HEK293 (cell line): ENCODE measurements around the gene GPR162.

Experiments used
- CTCF ChIA-PET: fragments of 350-600 bp; formaldehyde crosslinking; extraction: SDS; loops from one replicate; lab custom pipeline; 2021; ENCODE audit warnings: antibody characterized with exemption; lab: Yijun Ruan, JAX
- POLR2A ChIA-PET: fragments of 300-600 bp; formaldehyde crosslinking; extraction: SDS; loops from one replicate; lab custom pipeline; 2020; ENCODE audit warnings: antibody characterized with exemption, inconsistent platforms; lab: Yijun Ruan, JAX
- H3K27ac ChIP-seq: fragments of 200-500 bp; sonication (Bioruptor generic); 2 replicates; pipeline ENCODE4 v1.5.1; 2014; ENCODE audit warnings: low read depth, low read length, control low read depth, inconsistent platforms; ENCODE audit errors: extremely low read depth
- H3K36me3 ChIP-seq, 2 experiments: fragments of 200-500 bp in 1 of 2; sonication (Bioruptor generic) in 1 of 2; 1 replicate in 1 of 2; 2 replicates in 1 of 2; pipeline ENCODE4 v1.5.1; 2014 to 2017; ENCODE audit warnings: inconsistent platforms in 2 of 2, low read length in 2 of 2; ENCODE audit not compliant: control insufficient read depth in 2 of 2, insufficient read depth in 1 of 2
- H3K4me1 ChIP-seq: fragments of 200-500 bp; sonication (Bioruptor generic); 2 replicates; pipeline ENCODE4 v1.5.1; 2014; ENCODE audit warnings: mild to moderate bottlenecking, low read length, inconsistent platforms; ENCODE audit not compliant: control insufficient read depth, insufficient read depth
- H3K4me3 ChIP-seq: 2 replicates; pipeline ENCODE4 v1.5.1; 2011; ENCODE audit warnings: low read depth, mild to moderate bottlenecking, control low read depth, low read length, moderate library complexity
- H3K9me3 ChIP-seq: fragments of 200-500 bp; sonication (Bioruptor generic); 2 replicates; pipeline ENCODE4 v1.5.1; 2014; ENCODE audit warnings: low read depth, low read length, inconsistent platforms; ENCODE audit not compliant: control insufficient read depth, insufficient read depth
- KLF16 ChIP-seq: fragments of 450-650 bp; formaldehyde crosslinking; IDR thresholded peaks from 2 replicates; pipeline ENCODE4 v1.5.1; 2017; ENCODE audit warnings: missing biosample characterization, missing genetic modification characterization
- PRDM1 ChIP-seq: fragments of 450-650 bp; formaldehyde crosslinking; IDR thresholded peaks from 2 replicates; pipeline ENCODE4; 2016; ENCODE audit warnings: missing biosample characterization, missing genetic modification characterization
- ZBTB21 ChIP-seq: fragments of 450-650 bp; formaldehyde crosslinking; IDR thresholded peaks from 2 replicates; pipeline ENCODE4 v1.5.1; 2017; ENCODE audit warnings: missing biosample characterization, missing genetic modification characterization
- ZFHX2 ChIP-seq: fragments of 450-650 bp; formaldehyde crosslinking; conservative IDR thresholded peaks from 2 replicates; pipeline ENCODE4 v1.5.1; 2016; ENCODE audit warnings: missing biosample characterization, missing genetic modification characterization
- ZIC2 ChIP-seq: fragments of 450-650 bp; formaldehyde crosslinking; IDR thresholded peaks from 2 replicates; pipeline ENCODE4 v1.5.1; 2016; ENCODE audit warnings: missing biosample characterization, missing genetic modification characterization
- ZNF175 ChIP-seq: fragments of 450-650 bp; formaldehyde crosslinking; IDR thresholded peaks from 2 replicates; pipeline ENCODE4 v1.5.1; 2016; ENCODE audit warnings: missing biosample characterization, missing genetic modification characterization
- ZNF221 ChIP-seq: fragments of 450-650 bp; formaldehyde crosslinking; IDR thresholded peaks from 2 replicates; pipeline ENCODE4 v1.5.1; 2017; ENCODE audit warnings: missing biosample characterization, missing genetic modification characterization, borderline replicate concordance
- ZNF341 ChIP-seq: fragments of 450-650 bp; formaldehyde crosslinking; IDR thresholded peaks from 2 replicates; pipeline ENCODE4; 2016; ENCODE audit warnings: low read depth, missing biosample characterization, missing genetic modification characterization
- ZNF350 ChIP-seq: fragments of 450-650 bp; formaldehyde crosslinking; IDR thresholded peaks from 2 replicates; pipeline ENCODE4 v1.5.0; 2017; ENCODE audit warnings: missing biosample characterization, mild to moderate bottlenecking, missing genetic modification characterization
- ZNF366 ChIP-seq: fragments of 450-650 bp; formaldehyde crosslinking; conservative IDR thresholded peaks from 2 replicates; pipeline ENCODE4 v1.5.1; 2016; ENCODE audit warnings: missing biosample characterization, missing genetic modification characterization
- ZNF394 ChIP-seq: fragments of 450-650 bp; formaldehyde crosslinking; IDR thresholded peaks from 2 replicates; pipeline ENCODE4 v1.5.1; 2016; ENCODE audit warnings: missing biosample characterization, missing genetic modification characterization, mild to moderate bottlenecking, moderate library complexity, borderline replicate concordance
- ZNF558 ChIP-seq: fragments of 450-650 bp; formaldehyde crosslinking; IDR thresholded peaks from 2 replicates; pipeline ENCODE4 v1.5.1; 2016; ENCODE audit warnings: missing biosample characterization, missing genetic modification characterization
- ZNF610 ChIP-seq: fragments of 450-650 bp; formaldehyde crosslinking; IDR thresholded peaks from 2 replicates; pipeline ENCODE4 v1.5.1; 2016; ENCODE audit warnings: missing biosample characterization, missing genetic modification characterization, borderline replicate concordance
- ZNF777 ChIP-seq: fragments of 450-650 bp; formaldehyde crosslinking; IDR thresholded peaks from 2 replicates; pipeline ENCODE4 v1.5.1; 2017; ENCODE audit warnings: missing biosample characterization, missing genetic modification characterization, borderline replicate concordance
- ZNF791 ChIP-seq: fragments of 450-650 bp; formaldehyde crosslinking; IDR thresholded peaks from 2 replicates; pipeline ENCODE4 v1.5.1; 2016; ENCODE audit warnings: missing biosample characterization, missing genetic modification characterization
- ZSCAN16 ChIP-seq: fragments of 450-650 bp; formaldehyde crosslinking; IDR thresholded peaks from 2 replicates; pipeline ENCODE4 v1.5.1; 2016; ENCODE audit warnings: missing biosample characterization, missing genetic modification characterization
- ZSCAN30 ChIP-seq: fragments of 450-650 bp; IDR thresholded peaks from 2 replicates; pipeline ENCODE4 v1.5.1; 2018; ENCODE audit warnings: missing biosample characterization, mild to moderate bottlenecking, missing genetic modification characterization, moderate library complexity
- ZXDB ChIP-seq: fragments of 450-650 bp; formaldehyde crosslinking; IDR thresholded peaks from 2 replicates; pipeline ENCODE4 v1.5.1; 2016; ENCODE audit warnings: missing biosample characterization, missing genetic modification characterization
- TF ChIP-seq, protein P1 (sequence below): fragments of 450-650 bp; formaldehyde crosslinking; IDR thresholded peaks from 2 replicates; pipeline ENCODE4 v1.5.1; 2016; ENCODE audit warnings: missing biosample characterization, missing genetic modification characterization
- TF ChIP-seq, protein P2 (sequence below): fragments of 450-650 bp; formaldehyde crosslinking; IDR thresholded peaks from 2 replicates; pipeline ENCODE4 v1.5.1; 2016; ENCODE audit warnings: missing biosample characterization, missing genetic modification characterization
- TF ChIP-seq, protein P3 (sequence below): fragments of 450-650 bp; formaldehyde crosslinking; IDR thresholded peaks from 2 replicates; pipeline ENCODE4 v1.5.1; 2016; ENCODE audit warnings: missing biosample characterization, missing genetic modification characterization
- TF ChIP-seq, protein P4 (sequence below): fragments of 450-650 bp; formaldehyde crosslinking; IDR thresholded peaks from 2 replicates; pipeline ENCODE4 v1.5.1; 2017; ENCODE audit warnings: missing biosample characterization, missing genetic modification characterization
- TF ChIP-seq, protein P5 (sequence below): fragments of 450-650 bp; formaldehyde crosslinking; IDR thresholded peaks from 2 replicates; pipeline ENCODE4 v1.5.1; 2016; ENCODE audit warnings: missing biosample characterization, missing genetic modification characterization, low read depth

Gene GPR162

DNA sequence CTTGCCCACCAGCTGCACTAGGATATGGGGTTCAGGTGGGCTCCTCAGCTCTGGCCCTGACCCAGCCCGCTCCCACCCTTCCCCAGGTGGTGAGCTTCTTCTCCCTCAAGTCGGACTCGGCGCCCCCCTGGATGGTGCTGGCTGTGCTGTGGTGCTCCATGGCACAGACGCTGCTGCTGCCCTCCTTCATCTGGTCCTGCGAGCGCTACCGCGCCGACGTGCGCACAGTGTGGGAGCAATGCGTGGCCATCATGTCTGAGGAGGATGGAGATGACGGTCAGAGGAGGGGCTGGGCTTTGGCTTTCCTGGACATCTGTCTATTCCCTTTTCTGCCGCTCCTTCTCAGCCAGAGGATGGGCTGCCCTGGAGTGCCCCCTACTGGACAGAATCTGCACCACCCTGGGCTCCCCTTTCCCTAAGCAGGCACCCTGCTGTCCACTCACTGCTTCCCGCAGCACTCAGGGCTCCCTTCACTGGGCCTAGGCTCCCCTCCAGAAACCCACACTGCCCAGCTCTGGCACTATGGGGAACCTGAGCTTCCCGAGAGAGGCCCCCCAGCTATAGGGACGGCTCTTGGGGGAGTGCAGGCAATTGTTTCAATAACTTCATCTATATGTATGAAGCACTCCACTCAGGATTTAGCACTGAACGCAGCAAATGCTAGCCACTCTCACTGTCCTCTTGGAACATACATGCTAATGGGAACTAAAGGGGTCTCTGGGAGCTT lies 3.9 kb downstream of the GPR162 start (continued):
- TF ChIP-seq ZNF558 (peak; percentile 18; the same call in 1 of the 2 replicates), ZNF777 (peak; percentile 39; the same call in 1 of the 2 replicates), PRDM1 (tag by site-specific recombination) (peak; percentile 70), ZNF610 (tag by site-specific recombination) (peak; percentile 97), ZIC2 (tag by site-specific recombination) (peak; percentile 81), ZBTB21 (tag by site-specific recombination) (no peak), ZSCAN30 (tag by site-specific recombination) (peak; percentile 48; the same call in 1 of the 2 replicates), ZNF175 (tag by site-specific recombination) (no peak), ZNF366 (tag by site-specific recombination) (peak; percentile 92), ZNF394 (tag by site-specific recombination) (peak; percentile 56; the same call in 1 of the 2 replicates), ZNF791 (no peak), ZFHX2 (tag by site-specific recombination) (peak; percentile 11)
- TF ChIP-seq, protein P1, sequence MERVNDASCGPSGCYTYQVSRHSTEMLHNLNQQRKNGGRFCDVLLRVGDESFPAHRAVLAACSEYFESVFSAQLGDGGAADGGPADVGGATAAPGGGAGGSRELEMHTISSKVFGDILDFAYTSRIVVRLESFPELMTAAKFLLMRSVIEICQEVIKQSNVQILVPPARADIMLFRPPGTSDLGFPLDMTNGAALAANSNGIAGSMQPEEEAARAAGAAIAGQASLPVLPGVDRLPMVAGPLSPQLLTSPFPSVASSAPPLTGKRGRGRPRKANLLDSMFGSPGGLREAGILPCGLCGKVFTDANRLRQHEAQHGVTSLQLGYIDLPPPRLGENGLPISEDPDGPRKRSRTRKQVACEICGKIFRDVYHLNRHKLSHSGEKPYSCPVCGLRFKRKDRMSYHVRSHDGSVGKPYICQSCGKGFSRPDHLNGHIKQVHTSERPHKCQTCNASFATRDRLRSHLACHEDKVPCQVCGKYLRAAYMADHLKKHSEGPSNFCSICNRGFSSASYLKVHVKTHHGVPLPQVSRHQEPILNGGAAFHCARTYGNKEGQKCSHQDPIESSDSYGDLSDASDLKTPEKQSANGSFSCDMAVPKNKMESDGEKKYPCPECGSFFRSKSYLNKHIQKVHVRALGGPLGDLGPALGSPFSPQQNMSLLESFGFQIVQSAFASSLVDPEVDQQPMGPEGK: peak; percentile 60; the same call in 1 of the 2 replicates
- TF ChIP-seq, protein P2, sequence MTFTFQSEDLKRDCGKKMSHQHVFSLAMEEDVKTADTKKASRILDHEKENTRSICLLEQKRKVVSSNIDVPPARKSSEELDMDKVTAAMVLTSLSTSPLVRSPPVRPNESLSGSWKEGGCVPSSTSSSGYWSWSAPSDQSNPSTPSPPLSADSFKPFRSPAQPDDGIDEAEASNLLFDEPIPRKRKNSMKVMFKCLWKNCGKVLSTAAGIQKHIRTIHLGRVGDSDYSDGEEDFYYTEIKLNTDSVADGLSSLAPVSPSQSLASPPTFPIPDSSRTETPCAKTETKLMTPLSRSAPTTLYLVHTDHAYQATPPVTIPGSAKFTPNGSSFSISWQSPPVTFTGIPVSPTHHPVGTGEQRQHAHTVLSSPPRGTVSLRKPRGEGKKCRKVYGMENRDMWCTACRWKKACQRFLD (tag by site-specific recombination): no peak

DNA sequence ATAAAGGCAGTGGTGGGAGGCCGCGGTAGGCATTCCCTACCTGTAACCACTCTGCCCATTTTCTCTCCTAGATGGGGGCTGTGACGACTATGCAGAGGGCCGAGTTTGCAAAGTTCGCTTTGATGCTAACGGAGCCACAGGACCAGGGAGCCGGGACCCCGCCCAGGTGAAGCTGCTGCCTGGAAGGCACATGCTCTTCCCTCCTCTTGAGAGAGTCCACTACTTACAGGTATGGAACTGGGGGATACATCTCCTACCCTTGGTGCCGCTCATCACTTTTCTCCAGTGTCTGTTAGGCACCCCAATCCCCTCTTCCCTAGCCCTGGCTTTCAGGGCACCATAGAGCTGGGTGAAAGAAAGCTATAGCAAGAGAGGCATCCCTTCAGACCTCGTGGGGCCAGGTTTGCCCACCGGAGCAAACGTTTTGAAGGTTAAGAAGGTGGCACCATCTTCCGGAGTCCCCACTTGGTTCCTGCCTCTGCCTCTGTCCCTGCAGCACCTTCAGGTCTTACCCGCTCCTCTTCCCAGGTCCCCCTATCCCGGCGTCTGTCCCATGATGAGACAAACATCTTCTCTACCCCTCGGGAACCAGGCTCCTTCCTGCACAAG lies 4.6 kb downstream of the GPR162 start:
- CTCF ChIA-PET: interaction anchor here (0.7 to 8.1 kb wide), 23 partner anchors 8 to 274 kb away, joined by 3 to 116 read pairs (median 6); partner anchors contain the start of genes CDCA3, GNB3, LPAR5 and MLF2
- Histone ChIP-seq H3K27ac (no peak overlapping the region), H3K9me3 (no peaks in the 10 kb centered on the region), H3K4me1 (peaks cover under 1% of the 10 kb centered on the region; the same call in 1 of the 2 replicates), H3K36me3 (peaks cover 2 to 18% of the 10 kb centered on the region in 2 experiments; a peak in 1 of 3 replicates), H3K4me3 (no peak overlapping the region)
- POLR2A ChIA-PET: interaction anchor here (0.5 to 1.5 kb wide), 3 partner anchors 19 to 137 kb away, joined by 3 to 7 read pairs (median 6); partner anchors contain the start of genes CDCA3 and ZNF384
- TF ChIP-seq ZNF221 (tag by site-specific recombination): no peak
- TF ChIP-seq ZXDB: no peak
- TF ChIP-seq, protein P3, sequence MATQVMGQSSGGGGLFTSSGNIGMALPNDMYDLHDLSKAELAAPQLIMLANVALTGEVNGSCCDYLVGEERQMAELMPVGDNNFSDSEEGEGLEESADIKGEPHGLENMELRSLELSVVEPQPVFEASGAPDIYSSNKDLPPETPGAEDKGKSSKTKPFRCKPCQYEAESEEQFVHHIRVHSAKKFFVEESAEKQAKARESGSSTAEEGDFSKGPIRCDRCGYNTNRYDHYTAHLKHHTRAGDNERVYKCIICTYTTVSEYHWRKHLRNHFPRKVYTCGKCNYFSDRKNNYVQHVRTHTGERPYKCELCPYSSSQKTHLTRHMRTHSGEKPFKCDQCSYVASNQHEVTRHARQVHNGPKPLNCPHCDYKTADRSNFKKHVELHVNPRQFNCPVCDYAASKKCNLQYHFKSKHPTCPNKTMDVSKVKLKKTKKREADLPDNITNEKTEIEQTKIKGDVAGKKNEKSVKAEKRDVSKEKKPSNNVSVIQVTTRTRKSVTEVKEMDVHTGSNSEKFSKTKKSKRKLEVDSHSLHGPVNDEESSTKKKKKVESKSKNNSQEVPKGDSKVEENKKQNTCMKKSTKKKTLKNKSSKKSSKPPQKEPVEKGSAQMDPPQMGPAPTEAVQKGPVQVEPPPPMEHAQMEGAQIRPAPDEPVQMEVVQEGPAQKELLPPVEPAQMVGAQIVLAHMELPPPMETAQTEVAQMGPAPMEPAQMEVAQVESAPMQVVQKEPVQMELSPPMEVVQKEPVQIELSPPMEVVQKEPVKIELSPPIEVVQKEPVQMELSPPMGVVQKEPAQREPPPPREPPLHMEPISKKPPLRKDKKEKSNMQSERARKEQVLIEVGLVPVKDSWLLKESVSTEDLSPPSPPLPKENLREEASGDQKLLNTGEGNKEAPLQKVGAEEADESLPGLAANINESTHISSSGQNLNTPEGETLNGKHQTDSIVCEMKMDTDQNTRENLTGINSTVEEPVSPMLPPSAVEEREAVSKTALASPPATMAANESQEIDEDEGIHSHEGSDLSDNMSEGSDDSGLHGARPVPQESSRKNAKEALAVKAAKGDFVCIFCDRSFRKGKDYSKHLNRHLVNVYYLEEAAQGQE: no peak
- no peak for TF ChIP-seq ZNF341 (tag by site-specific recombination)
- TF ChIP-seq ZNF366 (tag by site-specific recombination): no peak
- TF ChIP-seq ZSCAN16: no peak
- TF ChIP-seq, protein P4, sequence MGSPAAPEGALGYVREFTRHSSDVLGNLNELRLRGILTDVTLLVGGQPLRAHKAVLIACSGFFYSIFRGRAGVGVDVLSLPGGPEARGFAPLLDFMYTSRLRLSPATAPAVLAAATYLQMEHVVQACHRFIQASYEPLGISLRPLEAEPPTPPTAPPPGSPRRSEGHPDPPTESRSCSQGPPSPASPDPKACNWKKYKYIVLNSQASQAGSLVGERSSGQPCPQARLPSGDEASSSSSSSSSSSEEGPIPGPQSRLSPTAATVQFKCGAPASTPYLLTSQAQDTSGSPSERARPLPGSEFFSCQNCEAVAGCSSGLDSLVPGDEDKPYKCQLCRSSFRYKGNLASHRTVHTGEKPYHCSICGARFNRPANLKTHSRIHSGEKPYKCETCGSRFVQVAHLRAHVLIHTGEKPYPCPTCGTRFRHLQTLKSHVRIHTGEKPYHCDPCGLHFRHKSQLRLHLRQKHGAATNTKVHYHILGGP (tag by site-specific recombination): no peak
- TF ChIP-seq, protein P5, sequence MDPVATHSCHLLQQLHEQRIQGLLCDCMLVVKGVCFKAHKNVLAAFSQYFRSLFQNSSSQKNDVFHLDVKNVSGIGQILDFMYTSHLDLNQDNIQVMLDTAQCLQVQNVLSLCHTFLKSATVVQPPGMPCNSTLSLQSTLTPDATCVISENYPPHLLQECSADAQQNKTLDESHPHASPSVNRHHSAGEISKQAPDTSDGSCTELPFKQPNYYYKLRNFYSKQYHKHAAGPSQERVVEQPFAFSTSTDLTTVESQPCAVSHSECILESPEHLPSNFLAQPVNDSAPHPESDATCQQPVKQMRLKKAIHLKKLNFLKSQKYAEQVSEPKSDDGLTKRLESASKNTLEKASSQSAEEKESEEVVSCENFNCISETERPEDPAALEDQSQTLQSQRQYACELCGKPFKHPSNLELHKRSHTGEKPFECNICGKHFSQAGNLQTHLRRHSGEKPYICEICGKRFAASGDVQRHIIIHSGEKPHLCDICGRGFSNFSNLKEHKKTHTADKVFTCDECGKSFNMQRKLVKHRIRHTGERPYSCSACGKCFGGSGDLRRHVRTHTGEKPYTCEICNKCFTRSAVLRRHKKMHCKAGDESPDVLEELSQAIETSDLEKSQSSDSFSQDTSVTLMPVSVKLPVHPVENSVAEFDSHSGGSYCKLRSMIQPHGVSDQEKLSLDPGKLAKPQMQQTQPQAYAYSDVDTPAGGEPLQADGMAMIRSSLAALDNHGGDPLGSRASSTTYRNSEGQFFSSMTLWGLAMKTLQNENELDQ (tag by site-specific recombination): no peak
- no peak for TF ChIP-seq KLF16
- TF ChIP-seq ZNF350: no peak
